HEK293T (cell line): Measurements from ENCODE around the gene RIOX2.
"Not testable (repeated sequence)": the region's sequence is repeated elsewhere in the genome, so short reads cannot be mapped to it uniquely, and the experiment has no call there.

Experiments
- FOXA1 ChIP-seq: fragments of 450-650 bp; IDR thresholded peaks from 2 replicates; pipeline ENCODE4 v1.6.1; 2016; ENCODE audit warnings: mild to moderate bottlenecking
- FOXM1 ChIP-seq: fragments of 450-650 bp; IDR thresholded peaks from 2 replicates; pipeline ENCODE4 v1.6.1; 2017; ENCODE audit warnings: mild to moderate bottlenecking, borderline replicate concordance
- HDGF ChIP-seq: fragments of 450-650 bp; IDR thresholded peaks from 2 replicates; pipeline ENCODE4 v1.6.1; 2017; ENCODE audit warnings: antibody characterized with exemption, borderline replicate concordance
- L3MBTL2 ChIP-seq: fragments of 450-650 bp; conservative IDR thresholded peaks from 2 replicates; pipeline ENCODE4 v1.6.1; 2016; ENCODE audit warnings: mild to moderate bottlenecking
- NFRKB ChIP-seq: fragments of 450-650 bp; IDR thresholded peaks from 2 replicates; pipeline ENCODE4 v1.6.1; 2016; ENCODE audit warnings: mild to moderate bottlenecking, moderate library complexity

GRCh38 chr3:98010883-98011449 lies 38.7 kb upstream of the RIOX2 start:
- not testable (repeated sequence) for TF ChIP-seq NFRKB, FOXA1, FOXM1, HDGF, L3MBTL2
